Activated CD8-positive, alpha-beta memory T cell treated with anti-CD3 and anti-CD28 coated beads for 24 hours (primary cell): ENCODE results near the gene RFTN1.

ENCODE experiments used
- DNase-seq: peaks from one replicate; pipeline ENCODE4 v3.0.0-alpha.2; 2020

Gene RFTN1

DNA sequence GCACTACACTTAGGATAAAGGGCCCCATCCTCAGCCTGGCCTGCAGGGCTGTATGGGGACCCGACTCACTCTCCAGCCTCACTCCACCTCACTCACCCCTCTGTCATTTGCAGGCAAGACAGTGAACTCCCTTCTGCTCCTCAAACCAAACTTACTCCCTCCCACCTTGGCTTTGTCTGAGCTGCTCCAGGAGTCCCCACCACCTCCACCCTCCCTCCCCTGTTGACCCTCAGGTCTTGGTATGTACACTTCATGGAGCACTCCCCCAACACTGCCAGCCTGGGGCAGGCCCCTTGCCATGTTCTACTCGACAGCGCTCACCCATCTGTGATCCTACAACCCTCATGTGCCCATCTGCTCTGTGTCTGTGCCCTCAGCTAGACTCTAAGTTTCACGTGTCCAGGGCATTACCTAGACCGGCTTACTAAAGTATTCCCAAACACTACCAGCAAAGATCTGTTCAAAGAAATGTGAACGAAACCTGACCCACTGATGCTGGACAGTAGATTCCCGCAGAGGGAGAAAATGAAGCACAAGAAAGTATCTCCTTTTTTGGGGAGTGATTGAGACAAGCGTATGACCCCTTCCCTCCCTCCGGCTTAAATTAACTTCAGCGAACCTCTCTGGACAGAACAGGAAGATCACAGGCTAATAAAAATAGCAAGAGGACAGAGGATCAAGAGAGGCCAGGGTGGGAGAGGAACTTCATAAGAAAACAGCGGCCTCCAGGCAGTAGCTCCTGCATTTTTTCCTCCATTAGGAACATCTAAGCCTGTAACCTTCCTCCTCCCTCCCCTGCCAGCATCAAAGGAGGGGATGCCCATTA lies 113.2 kb downstream of the RFTN1 start:
- no peak for DNase-seq

GRCh38 chr3:16399473-16399872 lies 114.0 kb downstream of the RFTN1 start:
- DNase-seq, result no peak

DNA sequence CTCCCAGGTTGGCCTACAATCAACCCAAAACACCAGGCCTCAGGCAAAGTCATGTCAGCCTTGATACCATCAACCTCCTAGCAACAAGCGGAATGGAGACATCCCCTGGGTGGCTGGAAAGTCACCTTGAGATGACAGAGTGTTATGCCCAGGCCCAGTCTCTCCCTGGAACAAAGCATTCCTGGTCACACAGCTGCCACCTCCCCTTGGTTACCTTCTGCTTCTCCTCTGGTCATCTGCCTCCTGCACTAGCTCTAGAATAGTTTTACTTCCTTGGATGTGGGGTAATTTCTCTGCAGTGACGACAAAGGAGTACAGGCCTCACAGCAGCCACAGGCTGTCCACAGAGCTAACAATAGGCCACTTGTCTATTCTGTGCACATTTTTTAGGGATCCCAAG lies 114.9 kb downstream of the RFTN1 start:
- no peak for DNase-seq

DNA sequence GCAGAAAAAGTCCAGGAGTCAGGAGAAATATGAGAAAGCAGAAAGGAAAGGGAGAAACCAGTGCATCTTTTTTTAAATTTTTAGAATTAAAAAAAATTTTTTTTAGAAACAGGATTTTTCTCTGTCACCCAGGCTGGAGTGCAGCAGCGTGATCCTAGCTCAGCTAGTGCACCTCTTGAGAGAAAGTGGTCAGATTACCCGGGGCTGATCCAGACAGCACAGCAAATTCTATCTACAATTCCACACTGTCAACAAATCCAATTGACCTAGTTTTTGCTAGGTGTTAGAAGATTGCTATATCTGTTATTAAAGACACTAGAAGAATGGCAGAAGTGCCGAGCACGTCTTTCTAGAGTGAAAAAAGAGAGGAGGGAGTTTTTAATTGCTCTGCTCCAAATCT lies 117.3 kb downstream of the RFTN1 start:
- no peak for DNase-seq

DNA sequence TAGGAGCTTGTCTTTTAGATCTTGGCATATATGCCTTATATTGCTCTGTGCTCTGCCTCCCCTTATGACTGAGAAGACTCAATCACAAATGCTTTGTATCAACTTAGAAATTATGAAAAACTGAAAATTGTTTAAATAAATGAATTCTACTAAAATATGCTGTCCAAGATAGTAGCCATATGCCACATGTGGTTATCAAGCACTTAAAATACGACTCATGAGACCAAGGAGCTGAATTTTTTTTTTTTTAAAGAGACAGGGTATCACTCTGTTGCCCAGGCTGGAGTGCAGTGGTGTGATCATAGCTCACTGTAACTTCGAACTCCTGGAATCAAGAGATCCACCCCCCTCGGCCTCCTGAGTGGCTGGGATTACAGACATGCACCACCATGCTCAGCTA lies 118.3 kb downstream of the RFTN1 start:
- DNase-seq, result no peak

DNA sequence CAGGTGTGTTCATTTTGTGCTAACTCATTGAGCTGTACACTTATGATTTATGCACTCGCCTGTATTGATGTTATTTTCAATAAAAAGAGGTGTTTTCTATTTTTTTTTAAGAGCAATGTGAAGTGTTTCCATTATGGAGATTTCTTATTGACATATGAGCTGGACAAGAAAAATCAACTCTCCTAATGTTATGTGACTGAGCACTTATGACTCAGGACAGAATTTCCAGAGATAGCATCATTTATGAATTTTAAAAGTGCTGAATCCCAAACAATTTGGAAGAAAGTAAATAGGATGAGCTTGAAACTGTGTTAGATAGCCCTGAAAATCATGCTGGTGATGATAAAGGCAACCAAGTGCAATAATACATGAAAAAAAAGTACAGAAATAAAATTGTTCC lies 118.9 kb downstream of the RFTN1 start:
- no peak for DNase-seq

DNA sequence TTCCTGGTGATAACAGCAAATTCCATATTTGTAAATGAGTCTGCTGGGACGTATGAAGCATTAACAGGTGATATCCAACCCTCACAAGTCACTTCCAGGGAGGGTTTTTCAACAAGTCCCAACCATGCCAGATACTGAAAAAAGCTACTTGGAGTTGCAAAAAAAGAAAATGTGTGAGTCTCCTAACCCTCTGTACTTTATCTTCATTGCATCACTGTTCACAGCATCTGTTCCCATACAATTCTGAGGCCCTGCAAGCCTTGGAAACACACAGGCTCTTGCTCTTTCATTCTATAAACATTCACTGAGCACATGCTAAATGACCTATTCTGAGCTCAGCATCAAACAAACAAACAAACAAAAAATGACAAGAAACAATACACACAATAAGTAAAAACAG lies 120.8 kb downstream of the RFTN1 start:
- DNase-seq, result no peak

DNA sequence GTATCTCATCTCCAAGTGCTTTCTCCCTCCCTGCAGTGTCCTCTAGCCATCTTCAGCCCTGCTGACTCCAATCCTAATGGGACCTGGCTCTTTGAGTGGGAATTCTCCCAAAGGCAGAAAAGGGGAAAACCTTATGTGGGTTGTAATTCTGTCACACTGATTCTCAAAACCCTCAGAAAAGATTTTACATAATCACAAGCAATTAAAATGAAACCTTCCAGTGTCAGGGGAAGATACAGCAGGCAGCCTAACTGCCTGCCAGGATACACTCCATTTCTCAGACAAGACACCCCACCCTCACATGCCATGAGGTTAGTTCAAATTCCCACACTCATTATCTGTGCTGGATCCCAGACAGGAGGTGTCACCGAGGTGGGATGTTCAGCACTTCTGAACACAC lies 121.4 kb downstream of the RFTN1 start:
- DNase-seq, result no peak

GRCh38 chr3:16390581-16390980 lies 122.9 kb downstream of the RFTN1 start:
- no peak for DNase-seq

GRCh38 chr3:16388850-16389441 lies 124.6 kb downstream of the RFTN1 start:
- no peak for DNase-seq

DNA sequence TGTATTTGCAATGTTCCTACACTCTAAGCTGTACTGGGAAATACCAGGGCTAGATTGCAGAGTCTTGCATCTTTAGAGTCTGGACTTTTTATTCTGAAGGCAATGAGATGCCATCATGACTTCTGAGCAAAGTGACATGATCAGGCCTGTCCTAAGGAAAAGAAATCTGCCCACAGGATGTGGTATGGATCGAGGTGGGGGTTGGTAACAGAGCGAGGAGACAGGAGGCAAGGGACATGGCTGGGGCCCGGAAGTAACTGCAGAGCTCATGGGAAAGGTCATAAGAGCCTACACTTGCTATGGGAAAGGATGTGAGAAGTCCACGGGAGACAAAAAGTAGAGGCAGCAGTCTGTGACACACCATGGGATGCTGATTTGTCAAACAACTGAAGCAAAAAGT lies 126.9 kb downstream of the RFTN1 start:
- no peak for DNase-seq

- DNase-seq, result no peak
Measured at GRCh38 chr3:16385151-16385550, 128.3 kb downstream of the RFTN1 start.

DNA sequence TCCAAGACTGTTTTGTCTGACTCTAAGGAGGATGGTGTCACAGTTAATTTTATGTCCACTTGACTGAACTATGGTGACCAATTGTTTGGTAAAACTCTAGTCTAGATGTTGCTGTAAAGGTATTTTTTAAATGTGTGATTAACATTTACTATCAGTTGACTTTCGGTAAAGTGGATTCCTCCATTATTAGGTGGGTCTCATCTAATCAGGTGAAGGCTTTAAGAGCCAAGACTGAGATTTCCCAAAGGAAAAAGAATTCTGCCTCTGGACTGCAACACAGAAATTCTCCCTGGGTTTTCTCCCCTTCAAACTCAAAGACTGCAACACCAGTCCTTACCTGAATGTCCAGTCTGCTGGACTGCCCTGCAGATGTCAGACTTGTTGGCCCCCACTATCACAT lies 129.6 kb downstream of the RFTN1 start:
- DNase-seq, result no peak

DNA sequence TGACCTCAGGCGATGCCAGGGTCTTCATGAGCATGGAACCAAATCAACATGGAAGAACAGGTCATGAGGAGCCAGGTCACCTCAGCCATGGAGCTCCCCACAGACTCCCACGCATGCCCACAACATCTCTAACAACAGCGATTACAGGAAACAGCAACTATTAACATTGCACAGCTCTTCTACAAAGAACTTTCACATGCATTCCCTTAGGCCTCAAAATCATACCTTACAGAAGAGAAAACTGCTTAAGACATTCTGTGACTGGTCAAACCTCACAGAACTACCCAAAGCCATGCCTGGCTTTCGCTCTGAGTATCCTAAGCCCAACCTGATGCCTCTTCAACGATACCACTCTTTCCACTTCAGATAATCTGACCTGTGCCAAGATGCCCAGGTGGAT lies 130.7 kb downstream of the RFTN1 start:
- no peak for DNase-seq

DNA sequence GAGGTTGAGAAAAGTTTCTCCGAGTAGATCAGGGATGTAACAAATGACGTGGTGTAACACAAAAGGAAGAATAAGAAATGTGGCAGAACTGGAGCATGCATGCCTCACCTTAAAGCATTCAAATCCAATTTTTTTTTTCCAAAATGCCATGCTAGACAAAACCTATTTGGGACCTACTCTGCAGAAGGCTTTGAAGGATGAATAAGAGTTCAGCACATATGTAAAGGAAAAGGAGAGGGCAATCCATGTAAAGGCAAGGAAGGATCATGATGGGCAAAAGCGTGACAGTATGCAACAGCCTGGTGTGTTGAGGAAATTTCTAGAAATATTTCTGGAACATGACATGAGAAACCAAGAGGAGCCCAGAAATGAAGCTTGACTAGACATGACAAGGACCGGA lies 132.1 kb downstream of the RFTN1 start:
- DNase-seq, result no peak

- DNase-seq, result no peak
Measured at GRCh38 chr3:16380421-16380820, 133.1 kb downstream of the RFTN1 start.

GRCh38 chr3:16379838-16380237 lies 133.7 kb downstream of the RFTN1 start:
- DNase-seq, result no peak

DNA sequence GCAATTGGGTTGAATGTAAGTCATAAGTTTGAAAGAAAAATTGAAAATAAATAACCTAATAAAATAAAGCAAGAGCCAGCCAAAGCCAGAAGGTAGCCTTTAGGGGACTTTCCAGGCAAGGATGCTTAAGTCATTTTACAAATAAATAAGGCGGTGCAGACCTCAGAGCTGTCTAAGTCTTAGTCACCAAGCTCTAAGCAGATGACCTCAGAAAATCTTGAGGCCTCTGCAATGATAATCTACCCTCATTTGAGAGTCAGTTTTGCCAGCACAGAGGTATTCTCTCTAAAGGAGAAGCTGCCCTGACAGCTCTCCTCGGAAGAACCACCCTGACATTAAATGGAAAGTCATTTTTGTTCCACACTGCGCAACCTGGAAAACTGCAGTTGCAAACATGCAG lies 134.6 kb downstream of the RFTN1 start:
- DNase-seq, result no peak

DNA sequence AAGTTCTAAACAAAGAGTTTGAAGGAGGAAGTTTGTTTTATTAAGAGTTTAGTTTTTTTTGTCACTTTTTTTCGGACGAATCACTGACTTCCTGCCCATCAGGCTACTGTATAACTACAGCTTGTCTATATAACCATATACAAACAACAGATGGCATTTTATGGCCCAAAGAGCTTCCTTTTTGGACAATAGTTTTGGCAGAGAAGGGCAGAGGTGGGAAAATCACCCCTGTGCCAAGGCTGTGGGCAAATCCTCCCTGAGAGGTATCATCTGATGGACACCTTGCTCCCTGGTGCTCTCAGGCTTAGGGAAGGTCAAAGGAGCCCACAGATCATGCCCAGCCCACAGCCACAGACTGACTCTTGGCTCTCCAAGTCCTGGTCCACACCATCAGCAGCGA lies 135.1 kb downstream of the RFTN1 start:
- no peak for DNase-seq

DNA sequence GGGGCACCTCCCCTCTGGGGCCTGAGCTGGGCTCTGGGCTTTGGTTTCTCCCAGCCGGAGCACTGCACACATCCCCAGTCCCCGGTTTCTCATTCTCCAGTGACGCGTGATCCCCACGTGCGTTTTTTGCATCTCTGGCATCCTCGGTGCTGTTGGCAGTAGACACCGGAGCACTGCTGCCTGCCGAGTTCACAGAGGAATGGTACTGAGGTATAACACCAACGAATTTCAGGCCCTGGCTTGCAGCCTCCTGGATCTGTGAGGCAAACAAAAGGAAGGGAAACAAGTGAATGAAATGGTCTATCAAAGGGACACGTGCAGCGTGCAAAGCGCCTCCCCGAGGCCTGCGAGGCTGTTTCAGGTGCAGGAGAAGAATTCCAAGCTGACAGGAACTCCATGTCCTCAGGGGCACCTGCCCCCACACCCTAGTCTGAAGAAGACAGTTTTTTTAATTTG lies 135.6 kb downstream of the RFTN1 start:
- no peak for DNase-seq

DNA sequence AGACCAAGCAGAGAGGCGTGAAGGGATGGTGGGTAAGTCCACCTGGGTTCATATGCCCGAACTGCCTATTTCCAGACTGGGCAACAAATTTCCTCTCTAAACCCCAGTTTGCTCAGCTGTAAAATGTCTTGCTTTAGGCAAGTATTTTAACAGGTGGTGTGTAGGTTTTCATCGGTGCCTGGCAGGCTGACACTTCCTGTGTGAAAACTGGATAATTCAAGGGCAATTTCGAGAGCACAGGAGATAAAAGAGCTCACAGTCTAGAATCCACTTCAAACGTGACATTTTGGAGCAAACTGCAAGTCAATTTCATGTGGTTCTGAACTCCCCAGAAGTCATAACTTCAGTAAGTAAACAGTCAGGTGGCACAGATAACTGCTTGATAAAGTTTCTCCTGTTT lies 136.3 kb downstream of the RFTN1 start:
- DNase-seq, result no peak

GRCh38 chr3:16375891-16376290 lies 137.6 kb downstream of the RFTN1 start:
- DNase-seq, result no peak

DNA sequence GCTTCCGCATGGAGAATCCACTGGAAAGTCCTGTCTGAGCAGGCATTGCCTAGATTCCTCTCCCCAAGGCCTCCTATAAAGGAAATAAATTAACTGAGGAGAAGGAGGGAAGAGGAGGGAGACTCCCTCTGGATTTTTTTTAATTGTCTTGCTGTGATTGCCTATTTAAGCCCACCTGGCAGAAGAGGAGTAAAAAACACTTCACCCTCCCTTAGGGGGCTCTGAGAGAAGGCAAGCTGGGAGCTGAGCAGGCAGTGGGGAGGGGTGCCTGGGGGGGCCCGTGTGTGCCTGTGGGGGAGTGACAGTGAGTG lies 138.6 kb downstream of the RFTN1 start:
- DNase-seq, result no peak

DNA sequence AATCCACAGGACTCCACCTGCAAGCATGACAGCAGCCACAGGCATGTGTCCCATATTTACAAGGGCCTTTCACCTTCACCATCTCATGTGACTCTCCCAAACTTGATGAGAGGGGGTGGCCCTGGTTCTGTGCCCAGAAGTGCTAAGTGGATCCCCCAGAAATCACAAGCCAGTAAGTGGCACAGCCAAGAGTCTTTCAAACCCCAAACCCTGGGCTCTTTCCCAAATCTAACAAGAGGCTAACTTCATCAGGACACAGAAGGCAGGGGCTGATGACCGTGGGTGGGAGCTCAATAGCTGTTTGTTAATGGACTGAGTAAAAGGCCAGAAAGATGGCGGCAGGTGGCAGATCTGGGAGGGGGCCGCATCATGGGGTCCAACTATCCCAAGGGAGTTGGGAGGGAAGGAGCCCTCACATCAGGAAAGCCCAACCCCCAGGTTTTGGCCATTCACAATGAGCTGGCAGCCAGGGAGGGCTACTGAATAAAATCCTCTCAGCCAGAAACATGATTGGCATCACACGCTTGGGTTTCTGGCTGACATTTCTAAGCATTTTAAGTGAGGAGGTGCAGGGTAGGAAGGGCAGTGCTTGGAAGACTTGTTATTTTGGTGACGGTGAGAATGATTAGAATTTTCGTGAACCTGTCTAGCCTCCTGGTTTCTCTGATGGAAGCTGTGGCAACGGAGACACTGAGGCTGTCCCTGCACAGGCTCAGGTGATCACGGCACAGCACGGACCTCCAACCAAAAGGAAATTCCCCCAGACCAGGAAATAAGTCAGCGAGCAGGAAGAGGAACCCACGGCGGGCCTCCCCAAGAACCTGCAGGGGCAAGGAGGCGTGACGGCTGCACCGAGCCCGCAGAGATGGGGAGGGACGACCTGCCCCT lies 139.2 kb downstream of the RFTN1 start:
- DNase-seq, result no peak
